ENCODE data around the gene CLEC1A. TPM values are rescaled to one million over a fixed set of nuclear protein-coding genes. Genes with fewer than 3 reads are reported as not detected.
A peak's percentile ranks its signal among the peaks of the same experiment; 100 is the strongest.

Gene CLEC1A
- total RNA-seq, 1 donor, result not detected

DNA sequence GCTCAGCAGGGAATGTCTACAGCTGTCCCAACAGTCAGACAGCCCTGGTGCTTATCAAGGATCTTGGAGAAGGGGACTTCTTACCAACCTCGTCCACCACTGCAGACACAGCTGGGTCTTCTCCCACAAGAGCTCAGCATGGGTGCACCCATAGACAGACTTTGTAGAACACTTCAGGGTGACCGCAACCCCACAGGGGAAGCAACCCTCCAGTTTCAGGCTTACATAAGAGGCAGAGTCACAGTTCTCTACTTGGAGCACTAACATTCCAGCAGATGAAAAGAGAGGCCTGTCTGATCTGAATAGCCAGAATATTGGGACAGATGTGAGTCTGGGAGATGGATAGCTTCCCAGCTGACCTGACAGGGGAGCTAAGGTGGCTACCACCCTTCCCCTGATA lies 3.5 kb upstream of the CLEC1A start:
- TF ChIP-seq, protein P1, sequence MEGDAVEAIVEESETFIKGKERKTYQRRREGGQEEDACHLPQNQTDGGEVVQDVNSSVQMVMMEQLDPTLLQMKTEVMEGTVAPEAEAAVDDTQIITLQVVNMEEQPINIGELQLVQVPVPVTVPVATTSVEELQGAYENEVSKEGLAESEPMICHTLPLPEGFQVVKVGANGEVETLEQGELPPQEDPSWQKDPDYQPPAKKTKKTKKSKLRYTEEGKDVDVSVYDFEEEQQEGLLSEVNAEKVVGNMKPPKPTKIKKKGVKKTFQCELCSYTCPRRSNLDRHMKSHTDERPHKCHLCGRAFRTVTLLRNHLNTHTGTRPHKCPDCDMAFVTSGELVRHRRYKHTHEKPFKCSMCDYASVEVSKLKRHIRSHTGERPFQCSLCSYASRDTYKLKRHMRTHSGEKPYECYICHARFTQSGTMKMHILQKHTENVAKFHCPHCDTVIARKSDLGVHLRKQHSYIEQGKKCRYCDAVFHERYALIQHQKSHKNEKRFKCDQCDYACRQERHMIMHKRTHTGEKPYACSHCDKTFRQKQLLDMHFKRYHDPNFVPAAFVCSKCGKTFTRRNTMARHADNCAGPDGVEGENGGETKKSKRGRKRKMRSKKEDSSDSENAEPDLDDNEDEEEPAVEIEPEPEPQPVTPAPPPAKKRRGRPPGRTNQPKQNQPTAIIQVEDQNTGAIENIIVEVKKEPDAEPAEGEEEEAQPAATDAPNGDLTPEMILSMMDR (IDR thresholded peaks at IDR 0.05; ENCODE audit: insufficient read depth, low read depth, low read length), result no peak

GRCh38 chr12:10101648-10102220 lies 2.9 kb upstream of the CLEC1A start:
- TF ChIP-seq, protein P1 (IDR thresholded peaks at IDR 0.05; ENCODE audit: insufficient read depth, low read depth, low read length), result no peak
- no peak overlapping the region for H3K4me3 ChIP-seq (ENCODE audit: low read depth, low read length)
- DNase-seq (ENCODE audit: low read depth), result no peak

More for the DNA sequence above, 3.5 kb upstream of the CLEC1A start:
- H3K4me3 ChIP-seq (ENCODE audit: low read depth, low read length), result no peak overlapping the region
- no peak for DNase-seq (ENCODE audit: low read depth)

DNA sequence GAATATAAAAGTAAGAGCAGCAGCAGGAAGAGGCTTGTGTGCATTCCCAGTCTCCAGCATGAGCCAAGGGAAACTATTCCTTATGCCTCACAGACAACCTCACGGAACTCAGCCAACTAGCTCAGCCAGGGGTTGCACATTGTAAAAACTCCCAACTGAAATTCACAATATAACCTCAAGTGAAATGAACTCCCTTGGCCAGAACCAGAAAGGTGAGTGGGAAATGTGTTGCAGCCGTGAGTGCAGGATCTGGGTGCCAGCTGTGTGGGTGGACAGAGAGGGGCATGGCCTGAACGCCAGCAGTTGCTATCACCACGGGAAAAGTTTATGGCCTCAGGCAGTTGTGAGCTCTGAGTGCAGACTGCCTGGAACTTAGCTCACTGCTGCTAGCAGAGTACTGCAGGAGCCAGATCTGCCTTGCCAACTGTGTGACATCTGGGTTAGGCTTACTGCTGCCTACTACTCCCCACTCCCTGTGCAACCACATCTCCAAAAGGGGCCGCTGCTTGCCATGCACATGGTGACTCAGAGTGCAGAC lies 2.3 kb upstream of the CLEC1A start:
- peak; percentile 17 for DNase-seq (ENCODE audit: low read depth)
- TF ChIP-seq, protein P1 (IDR thresholded peaks at IDR 0.05; ENCODE audit: insufficient read depth, low read depth, low read length), result no peak
- H3K4me3 ChIP-seq (ENCODE audit: low read depth, low read length), result no peak overlapping the region

- H3K4me3 ChIP-seq (ENCODE audit: low read depth, low read length), result no peak overlapping the region
- TF ChIP-seq, protein P1 (IDR thresholded peaks at IDR 0.05; ENCODE audit: insufficient read depth, low read depth, low read length), result no peak
- peak; percentile 38 for DNase-seq (ENCODE audit: low read depth)
These were observed 1.3 kb downstream of the CLEC1A start for GRCh38 chr12:10097521-10097920.

DNA sequence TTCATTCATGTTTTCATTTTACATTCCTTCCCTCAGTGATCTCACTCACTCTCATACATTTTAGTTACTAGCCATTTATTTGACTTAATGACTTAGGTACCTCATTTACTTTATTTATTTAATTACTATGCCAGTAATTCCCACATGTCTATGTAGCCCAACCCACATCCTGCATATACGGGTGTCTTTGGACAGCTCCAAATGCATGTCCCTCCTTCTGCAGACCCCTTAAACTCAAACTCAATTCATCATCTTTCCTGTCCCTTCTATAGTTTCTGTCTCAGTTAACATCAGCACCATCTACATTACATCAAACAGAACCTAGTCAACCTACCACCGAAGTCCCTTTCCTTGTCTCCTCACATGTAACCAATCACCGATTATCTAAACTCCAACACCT lies 2.8 kb downstream of the CLEC1A start:
- no peak for DNase-seq (ENCODE audit: low read depth)
- TF ChIP-seq, protein P1 (IDR thresholded peaks at IDR 0.05; ENCODE audit: insufficient read depth, low read depth, low read length), result no peak
- no peak overlapping the region for H3K4me3 ChIP-seq (ENCODE audit: low read depth, low read length)

DNA sequence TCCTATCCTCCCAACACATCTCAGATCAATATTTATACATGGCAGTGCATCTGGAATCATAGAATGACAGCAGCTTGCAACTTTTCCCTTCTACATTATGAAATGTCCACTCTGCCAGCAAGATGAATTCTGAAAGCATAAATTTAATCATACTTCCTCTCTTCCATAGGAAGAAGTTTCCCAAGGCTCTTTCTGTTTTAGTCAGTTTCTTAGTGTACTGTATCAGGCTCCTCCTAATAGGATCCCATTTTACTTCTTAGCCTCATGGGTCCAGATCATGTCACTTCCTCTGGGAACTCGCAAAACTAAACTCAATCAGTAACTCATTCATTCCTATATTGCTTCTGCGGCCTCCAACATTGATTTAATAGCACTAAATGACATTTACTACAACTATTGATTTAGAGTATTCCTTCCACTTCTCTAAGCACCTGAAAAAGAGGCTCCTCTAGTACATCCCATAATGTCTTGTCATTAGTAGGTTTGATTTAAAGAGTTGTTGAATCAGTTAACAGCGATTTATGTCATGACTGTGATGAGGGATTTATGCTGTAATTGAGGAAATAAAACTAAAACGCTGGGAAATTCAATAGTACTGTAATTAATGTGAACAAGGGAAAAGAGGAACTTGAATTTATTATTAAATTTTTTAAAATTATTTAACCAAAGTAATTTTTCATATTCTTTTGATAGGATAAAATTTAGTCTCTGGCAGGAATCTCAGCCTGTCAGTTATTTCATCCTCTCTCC lies 4.0 kb downstream of the CLEC1A start:
- H3K4me3 ChIP-seq (ENCODE audit: low read depth, low read length), result no peak overlapping the region
- TF ChIP-seq, protein P1 (IDR thresholded peaks at IDR 0.05; ENCODE audit: insufficient read depth, low read depth, low read length), result no peak

More for the DNA sequence above, 4.0 kb downstream of the CLEC1A start:
- no peak for DNase-seq (ENCODE audit: low read depth)

Measured in fibroblast of villous mesenchyme (primary cell).